MM.1S (cell line): ENCODE data around the gene SUPT20HL1.
"Not testable (repeated sequence)": the region's sequence is repeated elsewhere in the genome, so short reads cannot be mapped to it uniquely, and the experiment has no call there.

ENCODE experiments used
- DNase-seq: peaks from one replicate; pipeline ENCODE4 v3.0.0-alpha.2; 2015
- H2AFZ ChIP-seq: fragments of 300-600 bp; sonication (generic); 2 replicates; pipeline ENCODE4 v1.6.0; 2016; ENCODE audit warnings: antibody characterized with exemption, low read length
- H3F3A ChIP-seq: fragments of 300-600 bp; sonication (generic); 2 replicates; pipeline ENCODE4 v1.6.1; 2016; ENCODE audit warnings: mild to moderate bottlenecking, antibody characterized with exemption, low read length, moderate library complexity, mixed read lengths; ENCODE audit not compliant: insufficient read depth
- H3K27ac ChIP-seq: fragments of 300-600 bp; sonication (generic); 2 replicates; pipeline ENCODE4 v1.5.1; 2016; ENCODE audit warnings: mild to moderate bottlenecking, low read length
- H3K27me3 ChIP-seq: fragments of 300-600 bp; sonication (generic); replicated peaks from 2 replicates; pipeline ENCODE4 v1.6.0; 2016; ENCODE audit warnings: low read length; ENCODE audit not compliant: insufficient read depth
- H3K36me3 ChIP-seq: fragments of 300-600 bp; sonication (generic); replicated peaks from 2 replicates; pipeline ENCODE4 v1.6.1; 2016; ENCODE audit warnings: mild to moderate bottlenecking, low read length, mixed read lengths; ENCODE audit not compliant: insufficient read depth
- H3K4me1 ChIP-seq: fragments of 300-600 bp; sonication (generic); 2 replicates; pipeline ENCODE4 v1.6.1; 2016; ENCODE audit warnings: low read length, mixed read lengths
- H3K4me2 ChIP-seq: fragments of 300-600 bp; sonication (generic); 2 replicates; pipeline ENCODE4 v1.6.0; 2016; ENCODE audit warnings: low read depth, low read length
- H3K4me3 ChIP-seq: fragments of 300-600 bp; sonication (generic); 2 replicates; pipeline ENCODE4 v1.5.1; 2016; ENCODE audit warnings: low read length, mixed read lengths
- H3K79me2 ChIP-seq: fragments of 300-600 bp; sonication (generic); 2 replicates; pipeline ENCODE4 v1.6.1; 2016; ENCODE audit warnings: mixed run types, low read length, mixed read lengths
- H3K9ac ChIP-seq: fragments of 300-600 bp; sonication (generic); 2 replicates; pipeline ENCODE4 v1.6.1; 2016; ENCODE audit warnings: low read length, mixed read lengths
- H3K9me2 ChIP-seq: fragments of 300-600 bp; sonication (generic); replicated peaks from 2 replicates; pipeline ENCODE4 v1.6.1; 2016; ENCODE audit warnings: mild to moderate bottlenecking, low read length, mixed read lengths; ENCODE audit not compliant: insufficient read depth
- H3K9me3 ChIP-seq: fragments of 300-600 bp; sonication (generic); replicated peaks from 2 replicates; pipeline ENCODE4 v1.6.1; 2016; ENCODE audit warnings: mild to moderate bottlenecking, low read length, mixed read lengths; ENCODE audit not compliant: insufficient read depth
- H4K20me1 ChIP-seq: fragments of 300-600 bp; sonication (generic); 2 replicates; pipeline ENCODE4 v1.6.1; 2016; ENCODE audit warnings: mild to moderate bottlenecking, low read length, moderate library complexity, mixed read lengths; ENCODE audit not compliant: insufficient read depth
- EZH2 ChIP-seq: fragments of 300-600 bp; sonication (generic); optimal IDR thresholded peaks from 2 replicates; pipeline ENCODE3; 2017; ENCODE audit warnings: low read depth, mild to moderate bottlenecking, antibody characterized with exemption, low read length, mixed read lengths
- EZH2phosphoT487 ChIP-seq: fragments of 300-600 bp; sonication (generic); IDR thresholded peaks from 2 replicates; pipeline ENCODE4 v1.6.1; 2018; ENCODE audit warnings: antibody characterized with exemption, low read length
- TF ChIP-seq, protein P1 (sequence below): fragments of 300-600 bp; sonication (generic); IDR thresholded peaks from 2 replicates; pipeline ENCODE4 v1.5.1; 2016; ENCODE audit warnings: antibody characterized with exemption, low read length, mixed read lengths

Gene SUPT20HL1

DNA sequence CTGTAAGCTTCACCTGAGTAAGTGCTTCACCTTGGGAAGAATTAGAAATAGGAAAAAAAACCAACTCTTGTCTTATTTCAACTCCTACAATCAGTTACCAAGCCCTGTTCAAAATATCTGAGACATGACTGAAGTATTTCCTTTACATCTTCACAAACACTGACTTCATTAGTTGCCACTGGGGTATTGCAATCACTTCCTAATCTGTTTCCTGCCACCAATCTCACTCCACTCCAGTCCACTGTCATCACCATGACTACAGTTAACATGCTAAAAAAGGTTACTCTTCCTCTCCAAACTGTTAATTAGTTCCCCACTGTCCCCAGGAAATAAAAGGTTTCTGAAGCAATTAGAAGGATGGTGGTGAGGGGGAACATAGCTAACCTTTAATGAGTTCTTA, 3.3 kb upstream of the SUPT20HL1 start:
- H3K36me3 ChIP-seq, result no peaks in the 10 kb centered on the region
- H3K4me3 ChIP-seq, result no peak overlapping the region
- H3K27ac ChIP-seq, result no peak overlapping the region
- no peaks in the 10 kb centered on the region for H4K20me1 ChIP-seq
- H3K9ac ChIP-seq, result no peak overlapping the region
- no peaks in the 10 kb centered on the region for H3K4me1 ChIP-seq
- no peaks in the 10 kb centered on the region for H3F3A ChIP-seq
- no peaks in the 10 kb centered on the region for H3K9me2 ChIP-seq
- H3K27me3 ChIP-seq, result no peaks in the 10 kb centered on the region
- H3K4me2 ChIP-seq, result no peak overlapping the region
- no peak overlapping the region for H2AFZ ChIP-seq
- no peaks in the 10 kb centered on the region for H3K9me3 ChIP-seq
- TF ChIP-seq, protein P1, sequence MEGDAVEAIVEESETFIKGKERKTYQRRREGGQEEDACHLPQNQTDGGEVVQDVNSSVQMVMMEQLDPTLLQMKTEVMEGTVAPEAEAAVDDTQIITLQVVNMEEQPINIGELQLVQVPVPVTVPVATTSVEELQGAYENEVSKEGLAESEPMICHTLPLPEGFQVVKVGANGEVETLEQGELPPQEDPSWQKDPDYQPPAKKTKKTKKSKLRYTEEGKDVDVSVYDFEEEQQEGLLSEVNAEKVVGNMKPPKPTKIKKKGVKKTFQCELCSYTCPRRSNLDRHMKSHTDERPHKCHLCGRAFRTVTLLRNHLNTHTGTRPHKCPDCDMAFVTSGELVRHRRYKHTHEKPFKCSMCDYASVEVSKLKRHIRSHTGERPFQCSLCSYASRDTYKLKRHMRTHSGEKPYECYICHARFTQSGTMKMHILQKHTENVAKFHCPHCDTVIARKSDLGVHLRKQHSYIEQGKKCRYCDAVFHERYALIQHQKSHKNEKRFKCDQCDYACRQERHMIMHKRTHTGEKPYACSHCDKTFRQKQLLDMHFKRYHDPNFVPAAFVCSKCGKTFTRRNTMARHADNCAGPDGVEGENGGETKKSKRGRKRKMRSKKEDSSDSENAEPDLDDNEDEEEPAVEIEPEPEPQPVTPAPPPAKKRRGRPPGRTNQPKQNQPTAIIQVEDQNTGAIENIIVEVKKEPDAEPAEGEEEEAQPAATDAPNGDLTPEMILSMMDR, result no peak
- TF ChIP-seq EZH2phosphoT487 (no peak), EZH2 (no peak)
- no peak for DNase-seq
- H3K79me2 ChIP-seq, result no peaks in the 10 kb centered on the region

DNA sequence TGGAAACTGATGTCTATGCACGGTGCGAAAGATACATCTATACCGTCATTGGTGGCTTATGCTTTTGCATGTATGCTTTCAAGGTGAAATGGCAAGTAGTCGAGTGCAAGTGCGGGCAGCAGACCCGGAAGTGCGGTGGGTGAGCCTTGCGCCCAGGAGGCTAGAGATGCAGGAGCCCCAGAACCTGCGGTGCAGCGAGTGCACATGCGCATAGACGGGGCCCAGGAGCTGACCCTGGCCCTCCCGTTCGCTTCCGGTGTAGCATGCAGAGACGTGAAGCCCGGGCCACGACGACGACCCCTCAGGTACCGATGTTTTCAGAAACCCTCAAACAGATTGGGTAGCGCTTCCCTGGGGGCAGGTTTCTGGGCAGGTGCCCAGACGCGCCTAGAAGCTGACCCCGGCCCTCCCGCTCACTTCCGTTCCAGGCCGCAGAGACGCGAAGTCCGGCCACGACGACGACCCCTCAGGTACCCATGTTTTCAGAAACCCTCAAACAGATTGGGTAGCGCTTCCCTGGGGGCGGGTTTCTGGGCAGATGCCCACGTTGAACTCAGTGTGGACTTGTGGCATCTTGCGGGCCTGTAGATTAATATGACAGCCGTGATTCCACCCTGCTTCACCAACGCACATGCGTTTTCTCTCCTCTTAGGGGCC, 1.8 kb downstream of the SUPT20HL1 start:
- H3K4me3 ChIP-seq, H3K36me3 ChIP-seq, H3K27ac ChIP-seq, H3K79me2 ChIP-seq, H3K9me3 ChIP-seq, H3K9me2 ChIP-seq, H4K20me1 ChIP-seq, H3K4me2 ChIP-seq, H3K27me3 ChIP-seq, H3K4me1 ChIP-seq, H3F3A ChIP-seq, H3K9ac ChIP-seq, DNase-seq, H2AFZ ChIP-seq: not testable (repeated sequence)

DNA sequence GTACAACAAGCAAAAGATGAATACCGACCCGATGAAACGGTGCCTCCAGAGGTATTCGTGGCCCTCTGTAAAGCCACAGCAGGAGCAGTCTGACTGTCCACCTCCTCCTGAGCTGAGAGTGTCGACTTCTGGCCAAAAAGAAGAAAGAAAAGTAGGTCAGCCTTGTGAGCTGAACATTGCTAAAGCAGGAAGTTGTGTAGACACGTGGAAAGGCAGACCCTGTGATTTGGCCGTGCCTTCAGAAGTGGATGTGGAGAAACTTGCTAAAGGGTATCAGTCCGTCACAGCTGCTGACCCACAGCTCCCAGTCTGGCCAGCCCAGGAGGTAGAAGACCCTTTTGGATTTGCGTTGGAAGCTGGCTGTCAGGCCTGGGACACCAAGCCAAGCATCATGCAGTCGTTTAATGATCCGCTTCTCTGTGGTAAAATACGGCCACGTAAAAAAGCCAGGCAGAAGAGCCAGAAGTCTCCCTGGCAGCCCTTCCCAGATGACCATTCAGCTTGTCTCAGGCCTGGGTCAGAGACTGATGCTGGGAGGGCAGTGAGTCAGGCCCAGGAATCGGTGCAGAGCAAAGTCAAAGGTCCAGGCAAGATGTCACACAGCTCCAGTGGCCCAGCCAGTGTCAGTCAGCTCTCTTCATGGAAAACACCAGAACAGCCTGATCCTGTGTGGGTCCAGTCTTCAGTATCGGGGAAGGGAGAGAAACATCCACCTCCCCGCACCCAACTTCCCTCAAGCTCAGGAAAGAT, 3.2 kb downstream of the SUPT20HL1 start:
- H2AFZ ChIP-seq, H3K4me3 ChIP-seq, H3K4me1 ChIP-seq, H3K36me3 ChIP-seq, DNase-seq, H3K79me2 ChIP-seq, H4K20me1 ChIP-seq, H3K27ac ChIP-seq, H3K4me2 ChIP-seq, H3K9me2 ChIP-seq, H3K27me3 ChIP-seq, H3K9me3 ChIP-seq, H3F3A ChIP-seq, H3K9ac ChIP-seq: not testable (repeated sequence)

DNA sequence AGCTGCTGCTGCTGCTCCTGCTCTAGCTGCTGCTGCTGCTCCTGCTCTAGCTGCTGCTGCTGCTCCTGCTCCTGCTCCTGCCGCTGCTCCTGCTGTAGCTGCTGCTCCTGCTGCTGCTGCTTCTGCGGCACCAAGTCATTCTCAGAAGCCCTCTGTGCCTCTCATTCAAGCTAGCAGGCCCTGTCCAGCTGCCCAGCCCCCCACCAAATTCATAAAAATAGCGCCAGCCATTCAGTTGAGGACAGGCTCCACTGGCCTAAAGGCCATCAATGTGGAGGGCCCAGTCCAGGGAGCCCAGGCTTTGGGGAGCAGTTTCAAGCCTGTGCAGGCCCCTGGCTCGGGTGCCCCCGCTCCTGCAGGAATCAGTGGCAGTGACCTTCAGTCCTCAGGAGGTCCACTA, 3.9 kb downstream of the SUPT20HL1 start:
- Histone ChIP-seq H3K36me3 (no peaks in the 10 kb centered on the region), H2AFZ (no peak overlapping the region), H3K9me2 (no peaks in the 10 kb centered on the region), H3K27ac (no peak overlapping the region), H3K9ac (no peak overlapping the region), H3K79me2 (no peaks in the 10 kb centered on the region), H3K4me1 (no peaks in the 10 kb centered on the region), H4K20me1 (no peaks in the 10 kb centered on the region), H3K4me2 (no peak overlapping the region), H3F3A (no peaks in the 10 kb centered on the region), H3K27me3 (no peaks in the 10 kb centered on the region), H3K4me3 (no peak overlapping the region), H3K9me3 (no peaks in the 10 kb centered on the region)
- TF ChIP-seq, protein P1, result no peak
- TF ChIP-seq EZH2 (no peak), EZH2phosphoT487 (no peak)
- DNase-seq, result no peak
